Nephron (organoid): ENCODE measurements around the gene CTAGE1.

ENCODE experiments used
- H3K27ac Mint-ChIP-seq, 3 experiments: 2 replicates each; pipeline ENCODE4 v1.8.0; 2020; ENCODE audit warnings: mixed read lengths in 3 of 3, mild to moderate bottlenecking in 2 of 3, moderate library complexity in 1 of 3
- H3K27me3 Mint-ChIP-seq: 2 replicates; pipeline ENCODE4 v1.8.0; 2021; ENCODE audit warnings: low read depth, mild to moderate bottlenecking, moderate library complexity, mixed read lengths
- H3K36me3 Mint-ChIP-seq: 2 replicates; pipeline ENCODE4 v1.8.0; 2020; ENCODE audit warnings: low read depth, mixed read lengths
- H3K4me1 Mint-ChIP-seq: 2 replicates; pipeline ENCODE4 v1.8.0; 2020; ENCODE audit warnings: mixed read lengths
- H3K4me3 Mint-ChIP-seq, 3 experiments: 2 replicates each; pipeline ENCODE4 v1.8.0; 2020; ENCODE audit warnings: mild to moderate bottlenecking in 3 of 3, mixed read lengths in 3 of 3, moderate library complexity in 2 of 3
- H3K9me3 Mint-ChIP-seq: 2 replicates; pipeline ENCODE4 v1.8.0; 2020; ENCODE audit warnings: mixed read lengths
- CTCF ChIP-seq, 3 experiments: fragments of 200-600 bp; sonication (generic); IDR thresholded peaks; one replicate each; pipeline ENCODE4 v1.5.0; 2021; ENCODE audit warnings: antibody characterized with exemption in 3 of 3; ENCODE audit not compliant: unreplicated experiment in 3 of 3

CTAGE1 gene

GRCh38 chr18:22441638-22442037 lies 23.9 kb upstream of the CTAGE1 start:
- no peaks in the 10 kb centered on the region for H3K27me3 Mint-ChIP-seq
- TF ChIP-seq CTCF (IDR thresholded peaks at IDR 0.05; ENCODE audit: unreplicated experiment in 3 of 3): no peak
- no peaks in the 10 kb centered on the region for H3K36me3 Mint-ChIP-seq
- H3K4me3 Mint-ChIP-seq: no peak overlapping the region
- no peaks in the 10 kb centered on the region for H3K4me1 Mint-ChIP-seq
- no peak overlapping the region for H3K27ac Mint-ChIP-seq
- H3K9me3 Mint-ChIP-seq: peaks cover 5% of the 10 kb centered on the region

- Mint-ChIP-seq H3K4me1 (peaks cover 1% of the 10 kb centered on the region), H3K9me3 (peaks cover 5% of the 10 kb centered on the region), H3K27me3 (no peaks in the 10 kb centered on the region), H3K36me3 (no peaks in the 10 kb centered on the region), H3K4me3 (no peak overlapping the region), H3K27ac (no peak overlapping the region)
- TF ChIP-seq CTCF (IDR thresholded peaks at IDR 0.05; ENCODE audit: unreplicated experiment in 3 of 3): no peak
Measured at GRCh38 chr18:22439447-22439846, 21.7 kb upstream of the CTAGE1 start.

GRCh38 chr18:22436136-22436535 lies 18.4 kb upstream of the CTAGE1 start:
- no peak for TF ChIP-seq CTCF (IDR thresholded peaks at IDR 0.05; ENCODE audit: unreplicated experiment in 3 of 3)
- Mint-ChIP-seq H3K27me3 (no peaks in the 10 kb centered on the region), H3K4me3 (no peak overlapping the region), H3K36me3 (no peaks in the 10 kb centered on the region), H3K9me3 (no peaks in the 10 kb centered on the region), H3K27ac (no peak overlapping the region), H3K4me1 (peaks cover 21% of the 10 kb centered on the region)

- Mint-ChIP-seq H3K27me3 (peaks cover 4% of the 10 kb centered on the region), H3K36me3 (no peaks in the 10 kb centered on the region), H3K27ac (no peak overlapping the region), H3K4me1 (peaks cover 25% of the 10 kb centered on the region), H3K4me3 (no peak overlapping the region), H3K9me3 (no peaks in the 10 kb centered on the region)
- TF ChIP-seq CTCF (IDR thresholded peaks at IDR 0.05; ENCODE audit: unreplicated experiment in 3 of 3): no peak
Measured at GRCh38 chr18:22434973-22435608, 17.4 kb upstream of the CTAGE1 start.

- no peak for TF ChIP-seq CTCF (IDR thresholded peaks at IDR 0.05; ENCODE audit: unreplicated experiment in 3 of 3)
- Mint-ChIP-seq H3K9me3 (no peaks in the 10 kb centered on the region), H3K27me3 (peaks cover 4% of the 10 kb centered on the region), H3K36me3 (no peaks in the 10 kb centered on the region), H3K4me1 (peaks cover 30% of the 10 kb centered on the region), H3K27ac (peak overlapping the region; percentile 60 to 64 (median 62)), H3K4me3 (no peak overlapping the region)
Measured at GRCh38 chr18:22433956-22434355, 16.2 kb upstream of the CTAGE1 start.

- TF ChIP-seq CTCF (IDR thresholded peaks at IDR 0.05; ENCODE audit: unreplicated experiment in 3 of 3): no peak
Measured at GRCh38 chr18:22432657-22433137, 15.0 kb upstream of the CTAGE1 start.

More at GRCh38 chr18:22432657-22433137, 15.0 kb upstream of the CTAGE1 start:
- Mint-ChIP-seq H3K27ac (peak overlapping the region in 2 of 3 experiments; percentile 62 to 67), H3K4me3 (no peak overlapping the region), H3K27me3 (peaks cover 4% of the 10 kb centered on the region), H3K4me1 (peaks cover 36% of the 10 kb centered on the region), H3K9me3 (no peaks in the 10 kb centered on the region), H3K36me3 (no peaks in the 10 kb centered on the region)
